HG02938 (cell line): ENCODE data around the gene ARSG.

Experiments
- ATAC-seq: cut with Tn5 transposase; IDR thresholded peaks from one replicate; pipeline ENCODE4 v1.9.1; 2021; ENCODE audit warnings: mild to moderate bottlenecking, moderate library complexity; ENCODE audit not compliant: unreplicated experiment

ARSG gene

GRCh38 chr17:68462381-68463210 is 171.3 kb downstream of the ARSG start:
- ATAC-seq = peak; percentile 44

GRCh38 chr17:68463211-68464019 is 172.1 kb downstream of the ARSG start:
- no peak for ATAC-seq

- ATAC-seq = no peak
These were observed 177.0 kb downstream of the ARSG start for GRCh38 chr17:68468334-68468733.

GRCh38 chr17:68468788-68469187 is 177.5 kb downstream of the ARSG start:
- ATAC-seq = no peak
